Upper lobe of right lung (tissue), 1 donor: ENCODE results near the gene MSH4. TPM values are rescaled to one million over a fixed set of nuclear protein-coding genes. Genes with fewer than 3 reads are reported as not detected.
"Not testable (repeated sequence)": the region's sequence is repeated elsewhere in the genome, so short reads cannot be mapped to it uniquely, and the experiment has no call there.

Experiments used
- ATAC-seq: fragments of 200-7000 bp; cut with Tn5 transposase; one replicate; pipeline ENCODE4 v1.9.1; 2020; ENCODE audit warnings: mild to moderate bottlenecking, moderate library complexity
- DNase-seq: peaks from one replicate; pipeline ENCODE4 v3.0.0-alpha.2; 2020
- H3K27ac ChIP-seq: fragments of 200-600 bp; one replicate; pipeline ENCODE4 v1.8.0; 2022
- H3K27me3 ChIP-seq: fragments of 200-600 bp; one replicate; pipeline ENCODE4 v1.8.0; 2022; ENCODE audit warnings: mild to moderate bottlenecking
- H3K36me3 ChIP-seq: fragments of 200-600 bp; one replicate; pipeline ENCODE4 v1.8.0; 2022
- H3K4me1 ChIP-seq: fragments of 200-600 bp; one replicate; pipeline ENCODE4 v1.8.0; 2022
- H3K4me3 ChIP-seq: fragments of 200-600 bp; one replicate; pipeline ENCODE4 v1.8.0; 2022; ENCODE audit warnings: mild to moderate bottlenecking
- H3K9me3 ChIP-seq: fragments of 200-600 bp; one replicate; pipeline ENCODE4 v1.8.0; 2022
- CTCF ChIP-seq: fragments of 200-600 bp; IDR thresholded peaks from one replicate; pipeline ENCODE4 v1.8.0; 2022; ENCODE audit warnings: antibody characterized with exemption
- intact Hi-C: fragments of 100-400 bp; cut with DNase I; formaldehyde crosslinking; loops from one replicate; pipeline ENCODE4 v1.11.0; 2022
- total RNA-seq: library from RNA; stranded (reverse); fragmentation: NEBNext Ultra II Directional; extraction: Animal tissue kit (Norgen Biotek cat#: 25700); gene quantifications from one replicate; pipeline ENCODE4 v1.2.1, GENCODE V29; 2021
- donor health status: DM: no; HTN: yes; CAD: no; lungs with severe emphysema.

MSH4 gene
- total RNA-seq, 1 donor from 2014 or later = 0.96 TPM

GRCh38 chr1:75792091-75792490, 4.6 kb upstream of the MSH4 start:
- H3K27me3 ChIP-seq = no peaks in the 10 kb centered on the region
- no peak for DNase-seq
- peaks cover 42% of the 10 kb centered on the region for H3K4me1 ChIP-seq
- H3K9me3 ChIP-seq = no peaks in the 10 kb centered on the region
- ATAC-seq = no peak
- peaks cover 86% of the 10 kb centered on the region for H3K36me3 ChIP-seq
- no peak overlapping the region for H3K4me3 ChIP-seq
- H3K27ac ChIP-seq = no peak overlapping the region
- intact Hi-C loops = no loop called here
- no peak for TF ChIP-seq CTCF

GRCh38 chr1:75794382-75794781, 2.3 kb upstream of the MSH4 start:
- H3K4me1 ChIP-seq = peaks cover 20% of the 10 kb centered on the region
- intact Hi-C loops = no loop called here
- DNase-seq (no peak), ATAC-seq (no peak)
- H3K27me3 ChIP-seq = no peaks in the 10 kb centered on the region
- TF ChIP-seq CTCF = no peak
- H3K36me3 ChIP-seq = peaks cover 81% of the 10 kb centered on the region
- no peak overlapping the region for H3K4me3 ChIP-seq
- H3K27ac ChIP-seq = no peak overlapping the region
- H3K9me3 ChIP-seq = no peaks in the 10 kb centered on the region

GRCh38 chr1:75795703-75796193, 934 bp upstream of the MSH4 start:
- ATAC-seq (no peak), DNase-seq (no peak)
- peaks cover 67% of the 10 kb centered on the region for H3K36me3 ChIP-seq
- TF ChIP-seq CTCF = no peak
- no peak overlapping the region for H3K4me3 ChIP-seq
- H3K27ac ChIP-seq = no peak overlapping the region
- H3K9me3 ChIP-seq = no peaks in the 10 kb centered on the region
- H3K4me1 ChIP-seq = peaks cover 6% of the 10 kb centered on the region
- intact Hi-C loops = no loop called here
- no peaks in the 10 kb centered on the region for H3K27me3 ChIP-seq

GRCh38 chr1:75797273-75797588, 549 bp downstream of the MSH4 start:
- H3K4me1 ChIP-seq = no peaks in the 10 kb centered on the region
- H3K36me3 ChIP-seq = peaks cover 53% of the 10 kb centered on the region
- no peaks in the 10 kb centered on the region for H3K27me3 ChIP-seq
- TF ChIP-seq CTCF = no peak
- H3K9me3 ChIP-seq = no peaks in the 10 kb centered on the region
- H3K4me3 ChIP-seq = no peak overlapping the region
- DNase-seq (no peak), ATAC-seq (no peak)
- intact Hi-C loops = no loop called here
- no peak overlapping the region for H3K27ac ChIP-seq

GRCh38 chr1:75797606-75798216, 1.0 kb downstream of the MSH4 start:
- peaks cover 48% of the 10 kb centered on the region for H3K36me3 ChIP-seq

GRCh38 chr1:75801480-75801879, 4.8 kb downstream of the MSH4 start:
- ATAC-seq, H3K9me3 ChIP-seq, intact Hi-C loops, H3K4me3 ChIP-seq, H3K4me1 ChIP-seq, H3K27ac ChIP-seq, H3K27me3 ChIP-seq, DNase-seq: not testable (repeated sequence)
- peaks cover 10% of the 10 kb centered on the region for H3K36me3 ChIP-seq

More at GRCh38 chr1:75797606-75798216, 1.0 kb downstream of the MSH4 start:
- Histone ChIP-seq H3K4me3 (no peak overlapping the region), H3K4me1 (no peaks in the 10 kb centered on the region), H3K9me3 (no peaks in the 10 kb centered on the region), H3K27me3 (no peaks in the 10 kb centered on the region), H3K27ac (no peak overlapping the region)
- TF ChIP-seq CTCF = no peak
- DNase-seq (no peak), ATAC-seq (no peak)
- intact Hi-C loops = no loop called here
